ENCODE measurements around the gene ASIC4. TPM values are rescaled to one million over a fixed set of nuclear protein-coding genes. Genes with fewer than 3 reads are reported as not detected.

ASIC4 gene
- total RNA-seq, 6 experiments from 2014 or later, result 0.05 to 0.19 (median 0.07) TPM; not detected in 3

DNA sequence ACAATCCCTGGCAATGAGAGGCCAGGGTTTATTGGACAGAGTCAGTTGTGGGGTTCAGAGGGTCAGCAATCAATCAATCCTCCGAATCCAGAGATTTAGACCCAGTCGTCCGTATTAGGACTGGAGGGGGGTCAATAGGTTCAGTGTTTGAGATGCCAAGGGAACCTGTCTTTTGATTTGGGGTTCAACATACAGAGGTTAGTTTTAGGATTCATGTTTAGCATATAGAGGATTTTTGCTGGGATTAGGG is 15.3 kb upstream of the ASIC4 start:
- Mint-ChIP-seq H3K36me3 (ENCODE audit: low read depth) (no peaks in the 10 kb centered on the region; the same call in 1 of the 2 replicates), H3K9me3 (no peaks in the 10 kb centered on the region), H3K27me3 (ENCODE audit: insufficient read depth) (peaks cover 2% of the 10 kb centered on the region; the same call in 1 of the 2 replicates), H3K27ac (peak overlapping the region; percentile 88), H3K4me3 (peak overlapping the region; percentile 91), H3K4me1 (ENCODE audit: low read depth) (peaks cover 41% of the 10 kb centered on the region)
- TF ChIP-seq, protein P1, sequence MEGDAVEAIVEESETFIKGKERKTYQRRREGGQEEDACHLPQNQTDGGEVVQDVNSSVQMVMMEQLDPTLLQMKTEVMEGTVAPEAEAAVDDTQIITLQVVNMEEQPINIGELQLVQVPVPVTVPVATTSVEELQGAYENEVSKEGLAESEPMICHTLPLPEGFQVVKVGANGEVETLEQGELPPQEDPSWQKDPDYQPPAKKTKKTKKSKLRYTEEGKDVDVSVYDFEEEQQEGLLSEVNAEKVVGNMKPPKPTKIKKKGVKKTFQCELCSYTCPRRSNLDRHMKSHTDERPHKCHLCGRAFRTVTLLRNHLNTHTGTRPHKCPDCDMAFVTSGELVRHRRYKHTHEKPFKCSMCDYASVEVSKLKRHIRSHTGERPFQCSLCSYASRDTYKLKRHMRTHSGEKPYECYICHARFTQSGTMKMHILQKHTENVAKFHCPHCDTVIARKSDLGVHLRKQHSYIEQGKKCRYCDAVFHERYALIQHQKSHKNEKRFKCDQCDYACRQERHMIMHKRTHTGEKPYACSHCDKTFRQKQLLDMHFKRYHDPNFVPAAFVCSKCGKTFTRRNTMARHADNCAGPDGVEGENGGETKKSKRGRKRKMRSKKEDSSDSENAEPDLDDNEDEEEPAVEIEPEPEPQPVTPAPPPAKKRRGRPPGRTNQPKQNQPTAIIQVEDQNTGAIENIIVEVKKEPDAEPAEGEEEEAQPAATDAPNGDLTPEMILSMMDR (IDR thresholded peaks at IDR 0.05), result no peak
- no peak for DNase-seq

DNA sequence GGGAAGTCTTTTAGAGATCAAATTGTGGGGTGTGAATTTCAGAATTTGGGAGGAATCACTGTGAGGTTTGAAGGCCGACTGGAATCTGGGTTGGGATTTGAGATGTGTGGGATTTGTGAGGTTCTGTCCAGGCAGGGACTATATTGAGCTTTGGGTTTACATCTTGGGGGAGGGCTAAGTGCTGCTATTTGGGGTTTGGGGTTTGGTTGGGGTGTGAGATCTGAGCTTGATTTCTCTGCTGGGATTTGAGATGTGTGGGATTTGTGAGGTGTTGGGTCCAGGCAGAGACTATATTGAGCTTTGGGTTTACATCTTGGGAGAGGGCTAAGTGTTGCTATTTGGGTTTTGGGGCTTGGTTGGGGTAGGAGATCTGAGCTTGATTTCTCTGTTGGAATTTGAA is 14.7 kb upstream of the ASIC4 start:
- H3K36me3 Mint-ChIP-seq (ENCODE audit: low read depth), result no peaks in the 10 kb centered on the region; the same call in 1 of the 2 replicates
- H3K27ac Mint-ChIP-seq, result peak overlapping the region; percentile 88
- no peaks in the 10 kb centered on the region for H3K9me3 Mint-ChIP-seq
- peak overlapping the region; percentile 91 for H3K4me3 Mint-ChIP-seq
- DNase-seq, result no peak
- peaks cover 41% of the 10 kb centered on the region for H3K4me1 Mint-ChIP-seq (ENCODE audit: low read depth)
- peaks cover 2% of the 10 kb centered on the region; the same call in 1 of the 2 replicates for H3K27me3 Mint-ChIP-seq (ENCODE audit: insufficient read depth)
- TF ChIP-seq, protein P1 (IDR thresholded peaks at IDR 0.05), result no peak

DNA sequence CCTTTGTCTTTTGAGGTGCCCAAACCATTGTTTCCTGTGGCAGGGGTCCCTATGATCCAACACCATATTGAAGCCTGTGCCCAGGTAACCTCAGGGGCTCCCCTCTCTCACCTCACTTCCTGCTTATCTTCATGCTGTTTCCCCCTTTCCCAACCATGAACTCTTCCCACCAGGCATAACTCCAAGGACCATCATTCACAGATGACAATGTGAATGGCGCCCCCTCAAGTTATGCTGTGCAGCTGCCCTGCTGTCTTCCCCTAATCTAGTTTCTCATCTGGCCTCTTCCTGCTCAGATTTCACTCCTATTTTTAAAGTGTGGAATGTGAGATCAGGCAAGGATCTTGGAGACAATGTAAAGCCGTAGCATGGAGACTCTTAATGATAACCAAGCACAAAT is 14.1 kb upstream of the ASIC4 start:
- TF ChIP-seq, protein P1 (IDR thresholded peaks at IDR 0.05), result peak; percentile 73
- Mint-ChIP-seq H3K36me3 (ENCODE audit: low read depth) (no peaks in the 10 kb centered on the region; the same call in 1 of the 2 replicates), H3K9me3 (no peaks in the 10 kb centered on the region), H3K4me1 (ENCODE audit: low read depth) (peaks cover 38% of the 10 kb centered on the region), H3K27me3 (ENCODE audit: insufficient read depth) (peaks cover 2% of the 10 kb centered on the region; the same call in 1 of the 2 replicates), H3K27ac (peak overlapping the region; percentile 88), H3K4me3 (peak overlapping the region; percentile 91)
- DNase-seq, result peak; percentile 44

DNA sequence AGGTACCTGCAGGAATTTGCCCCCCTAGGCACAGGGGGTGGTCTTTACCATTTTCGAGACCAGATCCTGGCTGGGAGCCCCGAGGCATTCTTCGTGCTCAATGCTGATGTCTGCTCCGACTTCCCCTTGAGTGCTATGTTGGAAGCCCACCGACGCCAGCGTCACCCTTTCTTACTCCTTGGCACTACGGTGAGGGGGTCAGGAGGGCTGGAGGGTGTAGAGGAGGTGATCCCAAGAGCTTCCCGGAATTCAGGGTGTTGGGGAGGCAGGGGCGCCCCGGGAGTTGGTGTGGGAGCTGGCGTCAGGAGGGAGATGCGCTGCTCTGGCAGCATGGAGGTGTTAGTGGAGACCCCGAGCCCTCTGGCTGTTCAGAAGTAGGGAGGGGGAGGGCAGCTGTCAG is 12.4 kb upstream of the ASIC4 start:
- H3K4me3 Mint-ChIP-seq, result no peak overlapping the region
- TF ChIP-seq, protein P1 (IDR thresholded peaks at IDR 0.05), result no peak
- H3K27me3 Mint-ChIP-seq (ENCODE audit: insufficient read depth), result peaks cover 2% of the 10 kb centered on the region; the same call in 1 of the 2 replicates
- no peaks in the 10 kb centered on the region; the same call in 1 of the 2 replicates for H3K36me3 Mint-ChIP-seq (ENCODE audit: low read depth)
- no peak for DNase-seq
- peaks cover 31% of the 10 kb centered on the region for H3K4me1 Mint-ChIP-seq (ENCODE audit: low read depth)
- H3K27ac Mint-ChIP-seq, result no peak overlapping the region
- no peaks in the 10 kb centered on the region for H3K9me3 Mint-ChIP-seq

DNA sequence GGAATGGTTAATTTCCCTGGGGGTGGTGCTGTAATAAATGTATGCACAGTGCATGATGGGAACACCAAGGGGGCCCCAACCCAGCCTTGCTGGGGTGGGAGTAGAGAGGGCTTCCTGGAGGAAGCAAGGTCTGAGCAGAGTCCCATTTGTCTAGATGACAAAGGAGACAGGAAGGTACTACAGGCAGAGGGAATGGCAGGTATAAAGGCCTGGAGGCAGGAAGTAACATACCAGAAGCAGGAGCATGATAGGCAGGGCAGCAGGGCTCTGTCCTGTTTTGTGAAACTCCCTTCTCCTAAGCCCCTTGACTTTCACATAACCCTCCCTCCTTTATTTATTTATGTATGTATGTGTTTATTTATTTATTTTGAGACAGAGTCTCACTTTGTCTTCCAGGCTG is 11.7 kb upstream of the ASIC4 start:
- Mint-ChIP-seq H3K4me3 (no peak overlapping the region), H3K27ac (no peak overlapping the region), H3K4me1 (ENCODE audit: low read depth) (peaks cover 28% of the 10 kb centered on the region), H3K27me3 (ENCODE audit: insufficient read depth) (peaks cover 2% of the 10 kb centered on the region; the same call in 1 of the 2 replicates), H3K9me3 (no peaks in the 10 kb centered on the region), H3K36me3 (ENCODE audit: low read depth) (no peaks in the 10 kb centered on the region; the same call in 1 of the 2 replicates)
- TF ChIP-seq, protein P1 (IDR thresholded peaks at IDR 0.05), result no peak
- DNase-seq, result no peak

DNA sequence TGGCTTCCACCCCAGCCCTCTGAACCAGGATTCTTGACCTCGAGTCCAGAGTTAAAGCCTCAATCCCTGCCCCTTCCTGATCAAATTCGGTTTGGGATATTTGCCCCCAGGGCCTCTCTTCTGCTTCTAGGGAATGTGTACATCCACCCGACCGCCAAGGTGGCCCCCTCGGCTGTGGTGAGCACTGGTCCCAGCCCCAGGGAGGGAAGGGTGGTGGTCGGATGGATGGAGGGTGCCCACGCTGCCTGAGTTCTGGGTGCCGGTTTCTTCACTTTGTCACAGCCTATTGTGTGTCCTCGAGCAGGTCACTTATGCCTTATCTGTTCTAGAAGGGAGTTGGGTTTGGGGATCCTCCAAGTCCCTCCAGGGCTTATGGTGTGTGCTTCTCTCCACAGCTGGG is 8.7 kb upstream of the ASIC4 start:
- H3K36me3 Mint-ChIP-seq (ENCODE audit: low read depth), result no peaks in the 10 kb centered on the region; the same call in 1 of the 2 replicates
- no peak overlapping the region for H3K4me3 Mint-ChIP-seq
- H3K4me1 Mint-ChIP-seq (ENCODE audit: low read depth), result peaks cover 22% of the 10 kb centered on the region

More for the DNA sequence above, 8.7 kb upstream of the ASIC4 start:
- TF ChIP-seq, protein P1 (IDR thresholded peaks at IDR 0.05), result no peak
- no peak for DNase-seq
- H3K27ac Mint-ChIP-seq, result no peak overlapping the region
- no peaks in the 10 kb centered on the region for H3K9me3 Mint-ChIP-seq
- H3K27me3 Mint-ChIP-seq (ENCODE audit: insufficient read depth), result peaks cover 8% of the 10 kb centered on the region

All from HFFc6 (cell line).